ENCODE measurements around the gene RRP1B. TPM values are rescaled to one million over a fixed set of nuclear protein-coding genes. Genes with fewer than 3 reads are reported as not detected.
"Not testable (repeated sequence)": the region's sequence is repeated elsewhere in the genome, so short reads cannot be mapped to it uniquely, and the experiment has no call there.

The RRP1B gene
- total RNA-seq, 1 experiment from 2014 or later, result 44.2 TPM

- Histone ChIP-seq H3K4me1 (ENCODE audit: insufficient read depth, low read length) (no peaks in the 10 kb centered on the region), H2AFZ (ENCODE audit: low read length) (no peak overlapping the region), H3K27ac (ENCODE audit: low read length) (no peak overlapping the region), H3K9ac (ENCODE audit: low read length) (no peak overlapping the region), H4K20me1 (ENCODE audit: low read length) (peaks cover 3% of the 10 kb centered on the region; the same call in 1 of the 2 replicates), H3K79me2 (ENCODE audit: low read length) (peaks cover 30% of the 10 kb centered on the region; the same call in 1 of the 2 replicates), H3K9me3 (ENCODE audit: low read length) (no peaks in the 10 kb centered on the region), H3F3A (ENCODE audit: low read length, unreplicated experiment) (peaks cover 5% of the 10 kb centered on the region), H3K9me2 (replicated peaks; ENCODE audit: low read length) (no peaks in the 10 kb centered on the region), H3K4me3 (ENCODE audit: low read length) (no peak overlapping the region), H3K27me3 (ENCODE audit: low read length) (no peaks in the 10 kb centered on the region), H3K4me2 (ENCODE audit: low read length) (no peak overlapping the region), H3K36me3 (ENCODE audit: low read depth, low read length) (peaks cover 68% of the 10 kb centered on the region)
- intact Hi-C loops (cut with micrococcal nuclease), result no loop called here
- DNase-seq (no peak), ATAC-seq (no peak)
- no TSS peak for BruUV-seq (replicated peaks)
- TF ChIP-seq EZH2phosphoT487 (IDR thresholded peaks at IDR 0.05; ENCODE audit: borderline replicate concordance, low read length) (no peak), EZH2 (IDR thresholded peaks at IDR 0.05; ENCODE audit: low read length, unreplicated experiment) (no peak)
- TF ChIP-seq, protein P1, sequence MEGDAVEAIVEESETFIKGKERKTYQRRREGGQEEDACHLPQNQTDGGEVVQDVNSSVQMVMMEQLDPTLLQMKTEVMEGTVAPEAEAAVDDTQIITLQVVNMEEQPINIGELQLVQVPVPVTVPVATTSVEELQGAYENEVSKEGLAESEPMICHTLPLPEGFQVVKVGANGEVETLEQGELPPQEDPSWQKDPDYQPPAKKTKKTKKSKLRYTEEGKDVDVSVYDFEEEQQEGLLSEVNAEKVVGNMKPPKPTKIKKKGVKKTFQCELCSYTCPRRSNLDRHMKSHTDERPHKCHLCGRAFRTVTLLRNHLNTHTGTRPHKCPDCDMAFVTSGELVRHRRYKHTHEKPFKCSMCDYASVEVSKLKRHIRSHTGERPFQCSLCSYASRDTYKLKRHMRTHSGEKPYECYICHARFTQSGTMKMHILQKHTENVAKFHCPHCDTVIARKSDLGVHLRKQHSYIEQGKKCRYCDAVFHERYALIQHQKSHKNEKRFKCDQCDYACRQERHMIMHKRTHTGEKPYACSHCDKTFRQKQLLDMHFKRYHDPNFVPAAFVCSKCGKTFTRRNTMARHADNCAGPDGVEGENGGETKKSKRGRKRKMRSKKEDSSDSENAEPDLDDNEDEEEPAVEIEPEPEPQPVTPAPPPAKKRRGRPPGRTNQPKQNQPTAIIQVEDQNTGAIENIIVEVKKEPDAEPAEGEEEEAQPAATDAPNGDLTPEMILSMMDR (conservative IDR thresholded peaks at IDR 0.05; ENCODE audit: low read depth, low read length), result no peak
- ChIA-PET CTCF (no interaction called here), POLR2A (ENCODE audit: unreplicated experiment) (no interaction called here)
These were observed 16.5 kb downstream of the RRP1B start for GRCh38 chr21:43675871-43676270.

- no peak overlapping the region for H2AFZ ChIP-seq (ENCODE audit: low read length)
- H4K20me1 ChIP-seq (ENCODE audit: low read length), result peaks cover 3% of the 10 kb centered on the region; the same call in 1 of the 2 replicates
- ChIA-PET CTCF (no interaction called here), POLR2A (ENCODE audit: unreplicated experiment) (no interaction called here)
- intact Hi-C loops (cut with micrococcal nuclease), result no loop called here
- no peaks in the 10 kb centered on the region for H3K27me3 ChIP-seq (ENCODE audit: low read length)
- no peaks in the 10 kb centered on the region for H3K9me2 ChIP-seq (replicated peaks; ENCODE audit: low read length)
- BruUV-seq (replicated peaks), result no TSS peak
- H3K36me3 ChIP-seq (ENCODE audit: low read depth, low read length), result peaks cover 64% of the 10 kb centered on the region
- H3K4me3 ChIP-seq (ENCODE audit: low read length), result no peak overlapping the region
- H3K9me3 ChIP-seq (ENCODE audit: low read length), result no peaks in the 10 kb centered on the region
- peaks cover 1% of the 10 kb centered on the region; the same call in 1 of the 2 replicates for H3K4me1 ChIP-seq (ENCODE audit: insufficient read depth, low read length)
- TF ChIP-seq EZH2 (IDR thresholded peaks at IDR 0.05; ENCODE audit: low read length, unreplicated experiment), result no peak
- TF ChIP-seq, protein P1 (conservative IDR thresholded peaks at IDR 0.05; ENCODE audit: low read depth, low read length), result no peak
- no peak for TF ChIP-seq EZH2phosphoT487 (IDR thresholded peaks at IDR 0.05; ENCODE audit: borderline replicate concordance, low read length)
- no peak for ATAC-seq
- H3K4me2 ChIP-seq (ENCODE audit: low read length), result no peak overlapping the region
- no peak for DNase-seq
- peaks cover 26% of the 10 kb centered on the region; the same call in 1 of the 2 replicates for H3K79me2 ChIP-seq (ENCODE audit: low read length)
- H3K9ac ChIP-seq (ENCODE audit: low read length), result no peak overlapping the region
- H3F3A ChIP-seq (ENCODE audit: low read length, unreplicated experiment), result peaks cover 5% of the 10 kb centered on the region
- H3K27ac ChIP-seq (ENCODE audit: low read length), result no peak overlapping the region
These were observed 17.0 kb downstream of the RRP1B start for GRCh38 chr21:43676391-43676790.

DNA sequence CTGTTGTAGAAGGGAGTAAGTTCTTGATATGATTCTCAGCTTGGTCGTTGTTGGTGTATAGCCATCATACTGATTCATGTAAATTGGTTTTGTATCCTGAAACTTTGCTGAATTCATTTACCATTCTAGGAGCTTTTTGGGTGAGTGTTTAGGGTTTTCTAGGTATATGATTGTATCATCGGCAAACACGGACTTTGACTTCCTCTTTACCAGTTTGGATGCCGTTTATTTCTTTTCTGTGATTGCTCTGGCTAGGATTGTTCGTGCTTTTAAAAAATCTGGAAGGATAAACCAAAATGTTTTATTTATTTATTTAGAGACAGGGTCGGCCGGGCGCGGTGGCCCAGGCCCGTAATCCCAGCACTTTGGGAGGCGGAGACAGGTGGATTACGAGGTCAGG lies 20.6 kb downstream of the RRP1B start:
- Histone ChIP-seq H3K27me3 (ENCODE audit: low read length) (no peaks in the 10 kb centered on the region), H3K4me3 (ENCODE audit: low read length) (no peak overlapping the region), H3K4me2 (ENCODE audit: low read length) (no peak overlapping the region), H3K79me2 (ENCODE audit: low read length) (peaks cover 23% of the 10 kb centered on the region; the same call in 1 of the 2 replicates), H3K9me2 (replicated peaks; ENCODE audit: low read length) (no peaks in the 10 kb centered on the region), H2AFZ (ENCODE audit: low read length) (no peak overlapping the region), H3K36me3 (ENCODE audit: low read depth, low read length) (peaks cover 67% of the 10 kb centered on the region), H3K4me1 (ENCODE audit: insufficient read depth, low read length) (peaks cover 7% of the 10 kb centered on the region; the same call in 1 of the 2 replicates), H3K27ac (ENCODE audit: low read length) (no peak overlapping the region), H3K9ac (ENCODE audit: low read length) (no peak overlapping the region), H3K9me3 (ENCODE audit: low read length) (no peaks in the 10 kb centered on the region), H3F3A (ENCODE audit: low read length, unreplicated experiment) (peaks cover 3% of the 10 kb centered on the region), H4K20me1 (ENCODE audit: low read length) (peaks cover 3% of the 10 kb centered on the region; the same call in 1 of the 2 replicates)
- no peak for DNase-seq
- TF ChIP-seq EZH2 (IDR thresholded peaks at IDR 0.05; ENCODE audit: low read length, unreplicated experiment), result no peak
- TF ChIP-seq, protein P1 (conservative IDR thresholded peaks at IDR 0.05; ENCODE audit: low read depth, low read length), result no peak
- TF ChIP-seq EZH2phosphoT487 (IDR thresholded peaks at IDR 0.05; ENCODE audit: borderline replicate concordance, low read length), result no peak
- ATAC-seq, result no peak
- CTCF ChIA-PET, result no interaction called here
- BruUV-seq (replicated peaks), result no TSS peak
- POLR2A ChIA-PET (ENCODE audit: unreplicated experiment), result no interaction called here
- intact Hi-C loops (cut with micrococcal nuclease), result no loop called here

- H3K9ac ChIP-seq (ENCODE audit: low read length); H3K4me2 ChIP-seq (ENCODE audit: low read length); H3K27ac ChIP-seq (ENCODE audit: low read length); CTCF ChIA-PET; POLR2A ChIA-PET (ENCODE audit: unreplicated experiment); BruUV-seq (replicated peaks); intact Hi-C loops (cut with micrococcal nuclease); H3K9me2 ChIP-seq (replicated peaks; ENCODE audit: low read length); ATAC-seq; DNase-seq; H3K4me3 ChIP-seq (ENCODE audit: low read length); H4K20me1 ChIP-seq (ENCODE audit: low read length); H3K27me3 ChIP-seq (ENCODE audit: low read length); H2AFZ ChIP-seq (ENCODE audit: low read length); H3K9me3 ChIP-seq (ENCODE audit: low read length); H3F3A ChIP-seq (ENCODE audit: low read length, unreplicated experiment); H3K4me1 ChIP-seq (ENCODE audit: insufficient read depth, low read length): not testable (repeated sequence)
- peaks cover 67% of the 10 kb centered on the region for H3K36me3 ChIP-seq (ENCODE audit: low read depth, low read length)
- peaks cover 23% of the 10 kb centered on the region; the same call in 1 of the 2 replicates for H3K79me2 ChIP-seq (ENCODE audit: low read length)
These were observed 21.1 kb downstream of the RRP1B start for GRCh38 chr21:43680421-43680820.

Data from PC-3 (cell line).